ENCODE measurements around the gene LPIN1. TPM values are rescaled to one million over a fixed set of nuclear protein-coding genes. Genes with fewer than 3 reads are reported as not detected.

LPIN1 gene
- total and polyA plus RNA-seq, 2 of the 13 experiments (the other 11 are each of a cell fraction or from before 2014, with no cell fraction given), result 9.7 to 19.4 TPM

GRCh38 chr2:11742702-11743357 lies 3.6 kb upstream of the LPIN1 start (continued):
- no peak for TF ChIP-seq CENPBD1 (CRISPR knock-in tag; IDR thresholded peaks at IDR 0.05; ENCODE audit: borderline replicate concordance, low read depth)
- TF ChIP-seq RORA (CRISPR knock-in tag; IDR thresholded peaks at IDR 0.05), result no peak
- TF ChIP-seq SMAD3 (CRISPR knock-in tag; IDR thresholded peaks at IDR 0.05), result no peak; the same call in 1 of the 2 replicates
- TF ChIP-seq SAP130 (CRISPR knock-in tag; IDR thresholded peaks at IDR 0.05; ENCODE audit: low read depth), result 0 out of 2 replicates have a peak, but pooled peaks have one; percentile 24
- no peak; the same call in 1 of the 2 replicates for TF ChIP-seq ZNF788 (CRISPR knock-in tag; IDR thresholded peaks at IDR 0.05; ENCODE audit: borderline replicate concordance)
- no peak for TF ChIP-seq KAT2B (IDR thresholded peaks at IDR 0.05; ENCODE audit: borderline replicate concordance, low read depth, low read length)
- no peak for TF ChIP-seq ZNF513 (CRISPR knock-in tag; conservative IDR thresholded peaks at IDR 0.05)
- TF ChIP-seq TEF (CRISPR knock-in tag; IDR thresholded peaks at IDR 0.05), result no peak
- no peak for TF ChIP-seq DDIT3 (CRISPR knock-in tag; IDR thresholded peaks at IDR 0.05)
- no peak for TF ChIP-seq ZC3H13 (CRISPR knock-in tag; IDR thresholded peaks at IDR 0.05)
- no peak for TF ChIP-seq ZBTB34 (CRISPR knock-in tag; IDR thresholded peaks at IDR 0.05)
- TF ChIP-seq MYNN (CRISPR knock-in tag; IDR thresholded peaks at IDR 0.05; ENCODE audit: low read depth), result no peak
- TF ChIP-seq ZMYM3 (CRISPR knock-in tag; IDR thresholded peaks at IDR 0.05), result peak; percentile 66; the same call in 1 of the 2 replicates
- no peak for TF ChIP-seq FOXJ3 (CRISPR knock-in tag; IDR thresholded peaks at IDR 0.05; ENCODE audit: borderline replicate concordance)
- TF ChIP-seq TGIF2 (CRISPR knock-in tag; IDR thresholded peaks at IDR 0.05), result peak; percentile 74; the same call in 1 of the 2 replicates
- no peak for TF ChIP-seq GLI4 (CRISPR knock-in tag; IDR thresholded peaks at IDR 0.05; ENCODE audit: borderline replicate concordance)
- no peak for TF ChIP-seq GZF1 (CRISPR knock-in tag; IDR thresholded peaks at IDR 0.05)
- peak; percentile 49; the same call in 1 of the 2 replicates for TF ChIP-seq ARHGAP35 (CRISPR knock-in tag; IDR thresholded peaks at IDR 0.05; ENCODE audit: borderline replicate concordance)
- no peak for TF ChIP-seq ZNF17 (CRISPR knock-in tag; IDR thresholded peaks at IDR 0.05)
- no peak for TF ChIP-seq SMYD3 (CRISPR knock-in tag; IDR thresholded peaks at IDR 0.05)
- no peak for TF ChIP-seq ZSCAN25 (CRISPR knock-in tag; IDR thresholded peaks at IDR 0.05)
- no peak for TF ChIP-seq ELF4 (CRISPR knock-in tag; IDR thresholded peaks at IDR 0.05; ENCODE audit: borderline replicate concordance)
- TF ChIP-seq ZFX (CRISPR knock-in tag; IDR thresholded peaks at IDR 0.05; ENCODE audit: low read depth), result peak; percentile 76
- TF ChIP-seq ZNF33B (CRISPR knock-in tag; IDR thresholded peaks at IDR 0.05), result 0 out of 2 replicates have a peak, but pooled peaks have one; percentile 11
- TF ChIP-seq NR2F1 (CRISPR knock-in tag; IDR thresholded peaks at IDR 0.05), result no peak
- TF ChIP-seq YY1 (IDR thresholded peaks at IDR 0.05; ENCODE audit: insufficient read depth, insufficient replicate concordance, low read depth, low read length), result no peak
